Measurements from ENCODE around the gene MADD. TPM values are rescaled to one million over a fixed set of nuclear protein-coding genes. Genes with fewer than 3 reads are reported as not detected.

MADD gene
- total RNA-seq, 1 experiment from 2014 or later = 42.9 TPM

DNA sequence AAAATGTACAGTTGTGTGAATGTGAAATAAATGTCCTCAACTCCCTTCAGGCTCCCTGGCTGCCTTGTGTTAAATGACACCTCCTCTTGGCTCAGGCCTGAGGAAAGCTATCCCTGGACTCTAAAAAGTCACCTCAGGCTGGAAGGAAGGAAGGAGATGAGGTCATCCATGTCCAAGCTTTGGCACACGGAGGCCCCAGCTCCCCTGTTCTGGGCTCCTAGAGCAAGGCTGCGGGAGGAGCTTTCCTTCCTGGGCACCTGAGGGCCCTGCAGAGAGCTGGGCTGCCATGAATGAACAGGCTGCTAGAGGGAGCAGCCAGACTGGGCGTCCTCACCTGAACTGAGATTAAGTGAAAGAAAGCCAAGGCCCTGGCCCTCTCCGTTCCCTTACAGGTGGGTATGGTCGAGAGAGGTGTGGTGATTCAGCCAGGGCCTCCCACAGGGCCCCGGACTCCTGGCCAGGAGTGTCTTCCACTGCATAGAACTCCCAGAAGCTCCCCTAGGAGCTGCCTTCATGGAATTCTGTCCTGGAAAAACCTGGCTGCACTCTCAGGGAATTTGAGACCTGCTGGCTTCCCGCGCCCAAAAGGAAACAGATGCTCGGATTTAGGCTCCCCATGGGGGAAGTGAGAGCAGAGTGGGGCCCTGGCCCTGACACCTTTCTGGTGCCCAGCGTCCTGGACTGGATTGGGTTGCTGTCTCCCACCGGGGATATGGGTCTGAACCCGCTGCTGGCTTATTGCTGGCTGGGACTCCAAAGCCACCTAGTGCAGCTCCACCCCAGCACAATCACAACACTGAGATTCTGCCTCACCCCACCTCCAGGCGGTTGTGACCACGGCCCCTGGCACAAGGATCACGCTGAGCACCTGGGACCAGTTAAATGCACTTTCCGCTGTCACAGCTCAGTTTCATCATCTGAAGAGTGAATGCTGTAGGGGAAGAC lies 60.3 kb downstream of the MADD start:
- H3K9me3 Mint-ChIP-seq (ENCODE audit: low read depth, unreplicated experiment) = no peaks in the 10 kb centered on the region
- BruUV-seq (replicated peaks) = no TSS peak
- no peak overlapping the region for H3K4me3 Mint-ChIP-seq (ENCODE audit: low read depth, unreplicated experiment)
- H3K36me3 Mint-ChIP-seq (ENCODE audit: insufficient read depth, unreplicated experiment) = peaks cover 19% of the 10 kb centered on the region
- TF ChIP-seq, protein P1, sequence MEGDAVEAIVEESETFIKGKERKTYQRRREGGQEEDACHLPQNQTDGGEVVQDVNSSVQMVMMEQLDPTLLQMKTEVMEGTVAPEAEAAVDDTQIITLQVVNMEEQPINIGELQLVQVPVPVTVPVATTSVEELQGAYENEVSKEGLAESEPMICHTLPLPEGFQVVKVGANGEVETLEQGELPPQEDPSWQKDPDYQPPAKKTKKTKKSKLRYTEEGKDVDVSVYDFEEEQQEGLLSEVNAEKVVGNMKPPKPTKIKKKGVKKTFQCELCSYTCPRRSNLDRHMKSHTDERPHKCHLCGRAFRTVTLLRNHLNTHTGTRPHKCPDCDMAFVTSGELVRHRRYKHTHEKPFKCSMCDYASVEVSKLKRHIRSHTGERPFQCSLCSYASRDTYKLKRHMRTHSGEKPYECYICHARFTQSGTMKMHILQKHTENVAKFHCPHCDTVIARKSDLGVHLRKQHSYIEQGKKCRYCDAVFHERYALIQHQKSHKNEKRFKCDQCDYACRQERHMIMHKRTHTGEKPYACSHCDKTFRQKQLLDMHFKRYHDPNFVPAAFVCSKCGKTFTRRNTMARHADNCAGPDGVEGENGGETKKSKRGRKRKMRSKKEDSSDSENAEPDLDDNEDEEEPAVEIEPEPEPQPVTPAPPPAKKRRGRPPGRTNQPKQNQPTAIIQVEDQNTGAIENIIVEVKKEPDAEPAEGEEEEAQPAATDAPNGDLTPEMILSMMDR (IDR thresholded peaks at IDR 0.05; ENCODE audit: unreplicated experiment) = no peak
- DNase-seq = no peak
- intact Hi-C loops (cut with micrococcal nuclease; ENCODE audit: unreplicated experiment) = no loop called here
- CTCF ChIA-PET = no interaction called here
- no peaks in the 10 kb centered on the region for H3K4me1 Mint-ChIP-seq (ENCODE audit: low read depth, unreplicated experiment)
- H3K27me3 Mint-ChIP-seq (ENCODE audit: unreplicated experiment) = no peaks in the 10 kb centered on the region
- no peak overlapping the region for H3K27ac Mint-ChIP-seq (ENCODE audit: unreplicated experiment)

DNA sequence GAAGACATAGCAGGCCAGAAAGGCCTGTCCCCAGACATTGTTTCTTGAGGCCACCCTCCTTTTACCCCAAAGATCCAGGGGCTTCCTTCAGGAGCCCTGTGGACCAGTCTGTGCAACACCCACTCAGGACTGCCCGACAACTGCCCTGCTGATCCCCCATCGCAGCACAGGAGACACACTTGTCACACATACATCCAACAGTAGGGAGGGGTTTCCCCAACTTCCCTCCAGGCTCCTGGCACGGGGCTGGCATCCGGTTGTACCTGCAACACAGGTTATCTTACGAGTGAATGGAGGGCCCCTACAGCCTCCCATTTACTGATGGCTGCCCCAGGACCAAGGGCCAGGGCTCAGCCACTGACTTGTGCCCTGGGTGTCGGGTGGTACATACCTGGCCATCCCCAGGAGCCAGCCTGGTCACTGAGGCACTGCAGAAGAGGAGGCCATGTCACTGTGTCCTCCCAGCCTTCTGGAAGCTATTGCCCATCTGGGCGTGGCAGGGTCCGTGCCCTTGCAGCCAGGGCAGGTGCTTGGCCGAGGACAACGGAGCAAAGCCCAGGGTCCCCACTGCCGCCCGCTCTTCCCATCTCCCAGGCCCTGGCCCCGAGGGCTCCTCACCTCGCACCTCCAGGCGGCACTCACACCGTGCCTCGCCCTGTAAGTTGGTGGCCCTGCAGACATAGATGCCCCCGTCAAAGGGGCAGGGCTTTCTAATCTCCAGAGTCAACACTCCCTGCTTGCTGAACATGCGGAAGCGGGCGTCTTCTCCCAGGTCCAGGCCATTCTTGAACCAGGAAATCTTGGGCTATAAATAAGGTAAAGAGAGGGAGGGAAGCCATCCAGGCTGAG lies 61.7 kb downstream of the MADD start:
- H3K9me3 Mint-ChIP-seq (ENCODE audit: low read depth, unreplicated experiment) = no peaks in the 10 kb centered on the region
- no peak overlapping the region for H3K27ac Mint-ChIP-seq (ENCODE audit: unreplicated experiment)
- intact Hi-C loops (cut with micrococcal nuclease; ENCODE audit: unreplicated experiment) = no loop called here
- H3K4me1 Mint-ChIP-seq (ENCODE audit: low read depth, unreplicated experiment) = no peaks in the 10 kb centered on the region
- BruUV-seq (replicated peaks) = no TSS peak
- TF ChIP-seq, protein P1 (IDR thresholded peaks at IDR 0.05; ENCODE audit: unreplicated experiment) = no peak
- no peaks in the 10 kb centered on the region for H3K27me3 Mint-ChIP-seq (ENCODE audit: unreplicated experiment)
- DNase-seq = no peak
- CTCF ChIA-PET = no interaction called here
- no peak overlapping the region for H3K4me3 Mint-ChIP-seq (ENCODE audit: low read depth, unreplicated experiment)
- peaks cover 19% of the 10 kb centered on the region for H3K36me3 Mint-ChIP-seq (ENCODE audit: insufficient read depth, unreplicated experiment)

DNA sequence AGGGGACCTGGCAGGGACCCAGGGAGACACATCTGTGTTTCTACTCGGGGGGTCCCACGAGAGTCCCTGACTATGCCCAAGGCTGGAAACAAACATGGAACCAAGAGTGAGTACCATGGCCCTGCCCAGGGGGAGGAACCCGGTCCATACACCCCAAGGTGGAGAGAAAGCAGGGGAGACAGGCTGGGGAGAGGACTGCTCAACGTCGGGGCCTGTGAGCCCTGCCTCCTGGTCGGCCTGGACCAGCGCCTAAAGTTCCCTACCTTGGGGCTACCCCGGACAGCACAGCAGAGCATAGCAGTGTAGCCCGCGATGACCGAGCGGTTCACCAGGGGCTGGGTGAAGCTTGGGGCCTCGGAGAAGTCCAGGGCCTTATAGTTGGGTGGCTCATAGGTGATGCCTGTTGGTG lies 62.4 kb downstream of the MADD start:
- TF ChIP-seq, protein P1 (IDR thresholded peaks at IDR 0.05; ENCODE audit: unreplicated experiment) = no peak
- Mint-ChIP-seq H3K4me1 (ENCODE audit: low read depth, unreplicated experiment) (no peaks in the 10 kb centered on the region), H3K9me3 (ENCODE audit: low read depth, unreplicated experiment) (no peaks in the 10 kb centered on the region), H3K4me3 (ENCODE audit: low read depth, unreplicated experiment) (no peak overlapping the region), H3K27me3 (ENCODE audit: unreplicated experiment) (peaks cover 5% of the 10 kb centered on the region), H3K27ac (ENCODE audit: unreplicated experiment) (no peak overlapping the region), H3K36me3 (ENCODE audit: insufficient read depth, unreplicated experiment) (peaks cover 19% of the 10 kb centered on the region)
- CTCF ChIA-PET = no interaction called here
- no TSS peak for BruUV-seq (replicated peaks)
- intact Hi-C loops (cut with micrococcal nuclease; ENCODE audit: unreplicated experiment) = no loop called here
- DNase-seq = no peak

DNA sequence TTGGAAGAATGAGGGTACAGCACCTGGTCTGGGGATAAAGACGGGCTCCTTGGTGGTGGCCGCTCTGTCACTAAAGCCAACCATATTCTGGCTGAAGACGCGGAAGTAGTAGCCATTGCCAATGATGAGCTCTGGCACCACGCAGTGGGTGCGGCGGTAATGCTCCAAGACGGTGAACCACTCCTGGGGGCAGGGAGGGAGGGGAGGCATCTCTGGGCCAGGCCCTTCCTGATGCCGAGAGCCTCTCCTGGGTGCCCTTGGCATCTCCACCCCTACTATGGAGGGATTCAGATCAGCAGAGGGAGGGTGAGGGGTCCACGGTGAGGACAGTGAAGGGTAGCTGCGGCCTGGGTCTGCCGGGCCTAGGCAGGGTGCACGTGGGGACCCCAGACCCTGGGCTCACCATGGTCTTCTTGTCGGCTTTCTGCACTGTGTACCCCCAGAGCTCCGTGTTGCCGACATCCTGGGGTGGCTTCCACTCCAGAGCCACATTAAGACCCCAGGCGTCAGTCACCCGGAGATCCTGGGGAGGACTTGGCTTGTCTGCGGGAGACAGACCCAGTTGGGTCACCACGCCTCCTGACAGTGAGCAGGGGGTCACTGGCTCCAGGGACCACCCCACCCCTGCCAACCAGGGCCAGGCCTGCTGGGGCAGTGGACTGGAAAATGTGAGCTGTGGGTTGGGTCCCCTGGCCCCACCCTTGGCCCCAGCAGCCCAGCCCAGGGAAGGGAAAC lies 63.0 kb downstream of the MADD start:
- TF ChIP-seq, protein P1 (IDR thresholded peaks at IDR 0.05; ENCODE audit: unreplicated experiment) = no peak
- H3K4me3 Mint-ChIP-seq (ENCODE audit: low read depth, unreplicated experiment) = no peak overlapping the region
- no peak overlapping the region for H3K27ac Mint-ChIP-seq (ENCODE audit: unreplicated experiment)
- H3K9me3 Mint-ChIP-seq (ENCODE audit: low read depth, unreplicated experiment) = no peaks in the 10 kb centered on the region
- no peaks in the 10 kb centered on the region for H3K4me1 Mint-ChIP-seq (ENCODE audit: low read depth, unreplicated experiment)
- peaks cover 14% of the 10 kb centered on the region for H3K36me3 Mint-ChIP-seq (ENCODE audit: insufficient read depth, unreplicated experiment)
- CTCF ChIA-PET = no interaction called here
- peaks cover 11% of the 10 kb centered on the region for H3K27me3 Mint-ChIP-seq (ENCODE audit: unreplicated experiment)
- DNase-seq = no peak
- intact Hi-C loops (cut with micrococcal nuclease; ENCODE audit: unreplicated experiment) = no loop called here
- no TSS peak for BruUV-seq (replicated peaks)

All from Calu3 (cell line).